Ishikawa (cell line): Measurements from ENCODE around the gene MACROD2.

Experiments
- CEBPB ChIP-seq: IDR thresholded peaks from 2 replicates; pipeline ENCODE4 v1.6.1; 2012
- CREB1 ChIP-seq: IDR thresholded peaks from 2 replicates; pipeline ENCODE4 v1.6.1; 2012; ENCODE audit warnings: low read depth
- EGR1 ChIP-seq: IDR thresholded peaks from 2 replicates; pipeline ENCODE4 v1.6.1; 2012
- EP300 ChIP-seq: IDR thresholded peaks from 2 replicates; pipeline ENCODE4 v1.6.1; 2012; ENCODE audit warnings: borderline replicate concordance
- FOXM1 ChIP-seq: IDR thresholded peaks from 2 replicates; pipeline ENCODE4 v1.6.1; 2012; ENCODE audit warnings: low read depth, borderline replicate concordance
- MAX ChIP-seq: IDR thresholded peaks from 2 replicates; pipeline ENCODE4 v1.6.1; 2012
- NFIC ChIP-seq: IDR thresholded peaks from 2 replicates; pipeline ENCODE4 v1.6.1; 2012
- RAD21 ChIP-seq: IDR thresholded peaks from 2 replicates; pipeline ENCODE4 v1.6.1; 2012; ENCODE audit warnings: low read depth
- TAF1 ChIP-seq: IDR thresholded peaks from 2 replicates; pipeline ENCODE4 v1.6.1; 2012; ENCODE audit warnings: low read depth, mild to moderate bottlenecking
- TCF12 ChIP-seq: IDR thresholded peaks from 2 replicates; pipeline ENCODE4 v1.6.1; 2012; ENCODE audit warnings: low read depth
- TEAD4 ChIP-seq: IDR thresholded peaks from 2 replicates; pipeline ENCODE4 v1.6.1; 2012
- YY1 ChIP-seq: IDR thresholded peaks from 2 replicates; pipeline ENCODE4 v1.6.1; 2012; ENCODE audit warnings: low read depth
- ZBTB7A ChIP-seq: IDR thresholded peaks from 2 replicates; pipeline ENCODE4 v1.6.1; 2012; ENCODE audit warnings: low read depth
- TF ChIP-seq, protein P1 (sequence below): IDR thresholded peaks from 2 replicates; pipeline ENCODE4 v1.6.1; 2012
- TF ChIP-seq, protein P2 (sequence below): IDR thresholded peaks from 2 replicates; pipeline ENCODE4 v1.6.1; 2012; ENCODE audit warnings: low read depth, mild to moderate bottlenecking

MACROD2 gene

DNA sequence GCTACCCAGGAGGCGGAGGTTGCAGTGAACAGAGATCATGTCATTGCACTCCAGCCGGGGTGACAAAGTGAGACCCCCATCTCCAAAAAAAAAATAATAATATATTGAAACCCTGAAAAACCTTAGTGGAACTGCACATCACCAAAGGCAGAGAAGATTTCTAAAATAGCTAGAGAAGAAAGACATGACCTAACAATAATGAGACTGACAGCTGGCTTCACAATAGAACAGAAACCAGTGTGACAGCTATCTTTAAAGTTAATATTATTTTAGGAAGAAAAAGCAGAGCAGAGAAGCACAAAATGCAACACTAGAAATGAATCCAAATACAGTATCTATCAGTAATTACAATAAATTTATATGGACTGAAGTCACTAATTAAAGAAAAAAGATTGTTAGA lies 409.2 kb downstream of the MACROD2 start:
- no peak for TF ChIP-seq CEBPB
- no peak for TF ChIP-seq TEAD4
- TF ChIP-seq, protein P1, sequence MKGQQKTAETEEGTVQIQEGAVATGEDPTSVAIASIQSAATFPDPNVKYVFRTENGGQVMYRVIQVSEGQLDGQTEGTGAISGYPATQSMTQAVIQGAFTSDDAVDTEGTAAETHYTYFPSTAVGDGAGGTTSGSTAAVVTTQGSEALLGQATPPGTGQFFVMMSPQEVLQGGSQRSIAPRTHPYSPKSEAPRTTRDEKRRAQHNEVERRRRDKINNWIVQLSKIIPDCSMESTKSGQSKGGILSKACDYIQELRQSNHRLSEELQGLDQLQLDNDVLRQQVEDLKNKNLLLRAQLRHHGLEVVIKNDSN, result no peak
- no peak for TF ChIP-seq RAD21
- no peak for TF ChIP-seq EGR1
- TF ChIP-seq EP300, result no peak
- TF ChIP-seq NFIC, result no peak
- no peak for TF ChIP-seq TCF12
- TF ChIP-seq MAX, result no peak
- no peak for TF ChIP-seq YY1
- TF ChIP-seq ZBTB7A, result no peak
- no peak for TF ChIP-seq FOXM1
- no peak for TF ChIP-seq CREB1
- no peak for TF ChIP-seq TAF1
- TF ChIP-seq, protein P2, sequence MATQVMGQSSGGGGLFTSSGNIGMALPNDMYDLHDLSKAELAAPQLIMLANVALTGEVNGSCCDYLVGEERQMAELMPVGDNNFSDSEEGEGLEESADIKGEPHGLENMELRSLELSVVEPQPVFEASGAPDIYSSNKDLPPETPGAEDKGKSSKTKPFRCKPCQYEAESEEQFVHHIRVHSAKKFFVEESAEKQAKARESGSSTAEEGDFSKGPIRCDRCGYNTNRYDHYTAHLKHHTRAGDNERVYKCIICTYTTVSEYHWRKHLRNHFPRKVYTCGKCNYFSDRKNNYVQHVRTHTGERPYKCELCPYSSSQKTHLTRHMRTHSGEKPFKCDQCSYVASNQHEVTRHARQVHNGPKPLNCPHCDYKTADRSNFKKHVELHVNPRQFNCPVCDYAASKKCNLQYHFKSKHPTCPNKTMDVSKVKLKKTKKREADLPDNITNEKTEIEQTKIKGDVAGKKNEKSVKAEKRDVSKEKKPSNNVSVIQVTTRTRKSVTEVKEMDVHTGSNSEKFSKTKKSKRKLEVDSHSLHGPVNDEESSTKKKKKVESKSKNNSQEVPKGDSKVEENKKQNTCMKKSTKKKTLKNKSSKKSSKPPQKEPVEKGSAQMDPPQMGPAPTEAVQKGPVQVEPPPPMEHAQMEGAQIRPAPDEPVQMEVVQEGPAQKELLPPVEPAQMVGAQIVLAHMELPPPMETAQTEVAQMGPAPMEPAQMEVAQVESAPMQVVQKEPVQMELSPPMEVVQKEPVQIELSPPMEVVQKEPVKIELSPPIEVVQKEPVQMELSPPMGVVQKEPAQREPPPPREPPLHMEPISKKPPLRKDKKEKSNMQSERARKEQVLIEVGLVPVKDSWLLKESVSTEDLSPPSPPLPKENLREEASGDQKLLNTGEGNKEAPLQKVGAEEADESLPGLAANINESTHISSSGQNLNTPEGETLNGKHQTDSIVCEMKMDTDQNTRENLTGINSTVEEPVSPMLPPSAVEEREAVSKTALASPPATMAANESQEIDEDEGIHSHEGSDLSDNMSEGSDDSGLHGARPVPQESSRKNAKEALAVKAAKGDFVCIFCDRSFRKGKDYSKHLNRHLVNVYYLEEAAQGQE, result no peak

DNA sequence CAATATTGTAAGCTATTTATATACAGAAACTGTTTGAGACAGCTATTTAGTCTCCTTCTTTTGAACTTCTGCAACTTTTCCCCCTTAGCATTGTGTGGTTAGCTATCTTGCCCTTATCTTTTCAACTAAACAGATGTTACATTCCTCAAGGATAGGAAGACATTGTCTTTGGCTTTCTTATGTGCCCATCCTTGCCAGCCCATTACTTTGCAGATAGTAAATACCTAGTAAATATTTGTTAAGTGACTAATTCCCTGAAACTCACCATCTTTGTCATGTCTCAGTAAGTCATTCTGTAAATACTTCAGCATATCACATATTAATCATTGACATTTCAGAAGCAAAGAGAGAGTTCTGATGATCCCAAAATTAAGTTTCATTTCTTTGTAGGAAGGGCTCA lies 411.2 kb downstream of the MACROD2 start:
- TF ChIP-seq FOXM1 (no peak), NFIC (no peak), EP300 (no peak), CREB1 (no peak), TCF12 (no peak), ZBTB7A (no peak), TEAD4 (no peak), EGR1 (no peak), MAX (no peak), TAF1 (no peak), CEBPB (no peak), RAD21 (no peak)
- TF ChIP-seq, protein P1, result no peak
- TF ChIP-seq, protein P2, result no peak

DNA sequence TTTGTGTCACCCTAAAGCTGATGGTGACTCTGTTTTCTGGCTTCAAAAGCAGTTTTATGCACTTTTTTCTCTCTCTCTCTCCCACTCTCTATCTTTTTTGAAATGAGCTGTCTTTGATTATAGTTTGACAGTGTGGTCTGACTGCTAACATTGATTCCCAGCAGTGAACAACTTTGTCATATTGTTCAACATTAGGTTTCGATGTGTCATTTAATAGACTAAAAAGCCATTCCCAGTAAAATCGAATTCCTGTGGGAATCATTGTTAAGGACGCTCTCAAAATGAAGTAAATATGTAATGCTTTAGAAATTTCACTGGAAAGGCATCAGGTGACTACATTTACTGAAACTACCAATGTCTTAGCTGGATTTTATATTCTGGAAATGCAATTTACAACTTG lies 412.0 kb downstream of the MACROD2 start:
- no peak for TF ChIP-seq RAD21
- TF ChIP-seq, protein P1, result no peak
- TF ChIP-seq YY1, result no peak
- TF ChIP-seq MAX, result no peak
- no peak for TF ChIP-seq TAF1
- no peak for TF ChIP-seq EP300

- TF ChIP-seq, protein P1, result no peak
- TF ChIP-seq CREB1 (no peak), FOXM1 (no peak), EP300 (no peak), YY1 (no peak), NFIC (no peak), ZBTB7A (no peak)
- TF ChIP-seq, protein P2, result no peak
Observed at GRCh38 chr20:14410869-14411555, 415.7 kb downstream of the MACROD2 start.
